Endothelial cell of umbilical vein (primary cell): ENCODE results near the gene PLEKHG3. TPM values are rescaled to one million over a fixed set of nuclear protein-coding genes. Genes with fewer than 3 reads are reported as not detected.

Source experiments
- BruUV-seq: library from RNA; stranded (reverse); fragments of 400-500 nt; replicated peaks from 2 replicates; lab custom pipeline; 2021; lab: Mats Ljungman, UMichigan
- CTCF ChIA-PET: fragments of 300-600, 350-600 bp; sonication (Branson Sonifier 250); formaldehyde crosslinking; loops from one replicate; lab custom pipeline; 2021; ENCODE audit warnings: antibody characterized with exemption, inconsistent platforms; lab: Charles Lee
- POLR2A ChIA-PET: fragments of 300-600, 350-600 bp; sonication (Branson Sonifier 250); formaldehyde crosslinking; loops from one replicate; lab custom pipeline; 2021; ENCODE audit warnings: antibody characterized with exemption, inconsistent platforms; lab: Charles Lee
- DNase-seq: peaks from one replicate; pipeline ENCODE4 v3.0.0-alpha.2; 2011; ENCODE audit warnings: low read depth, low spot score
- FAIRE-seq: peaks from 2 replicates; lab custom pipeline; 2011; peaks lifted over from hg19 to GRCh38; lab: Jason Lieb, UNC
- H2AFZ ChIP-seq: 2 replicates; pipeline ENCODE4 v1.6.0; 2012; ENCODE audit warnings: low read depth, low read length, control low read depth, inconsistent platforms
- H3K27ac ChIP-seq: 2 replicates; pipeline ENCODE4 v1.5.1; 2011; ENCODE audit warnings: low read depth, mild to moderate bottlenecking, control low read depth, low read length, moderate library complexity; ENCODE audit not compliant: insufficient read depth
- H3K27me3 ChIP-seq, 2 experiments: 2 replicates each; pipeline versions ENCODE4 v1.6.0 to v1.6.1; 2011; ENCODE audit warnings: low read length in 2 of 2, mixed read lengths in 1 of 2; ENCODE audit not compliant: control insufficient read depth in 2 of 2, insufficient read depth in 2 of 2
- H3K36me3 ChIP-seq, 2 experiments: 2 replicates in 1 of 2; 3 replicates in 1 of 2; pipeline ENCODE4 v1.5.1; 2011; ENCODE audit warnings: low read length in 2 of 2, mild to moderate bottlenecking in 1 of 2, moderate library complexity in 1 of 2; ENCODE audit not compliant: control insufficient read depth in 2 of 2, insufficient read depth in 2 of 2; ENCODE audit errors: extremely low read depth in 1 of 2
- H3K4me1 ChIP-seq: 3 replicates; pipeline ENCODE4 v1.5.1; 2011; ENCODE audit warnings: mild to moderate bottlenecking, low read length; ENCODE audit not compliant: control insufficient read depth, insufficient read depth; ENCODE audit errors: extremely low read depth
- H3K4me2 ChIP-seq: 2 replicates; pipeline ENCODE4 v1.6.1; 2011; ENCODE audit warnings: low read length, control low read depth, mixed read lengths; ENCODE audit not compliant: insufficient read depth
- H3K4me3 ChIP-seq, 3 experiments: fragments of 200-600 bp in 1 of 3; sonication (generic), shearing (Covaris generic) in 1 of 3; replicated peaks in 1 of 3; 2 replicates each; pipeline ENCODE4 v1.5.1; 2011 to 2016; ENCODE audit warnings: control low read depth in 3 of 3, low read length in 3 of 3, mild to moderate bottlenecking in 2 of 3, inconsistent platforms in 1 of 3, low read depth in 1 of 3, moderate library complexity in 1 of 3; ENCODE audit not compliant: insufficient read depth in 1 of 3
- H3K79me2 ChIP-seq: 2 replicates; pipeline ENCODE4 v1.6.0; 2012; ENCODE audit warnings: low read length, inconsistent platforms; ENCODE audit not compliant: control insufficient read depth, insufficient read depth
- H3K9ac ChIP-seq: replicated peaks from 2 replicates; pipeline ENCODE3; 2011; ENCODE audit warnings: low read length, control low read depth; ENCODE audit not compliant: insufficient read depth; ENCODE audit errors: extremely low read depth
- H3K9me1 ChIP-seq: replicated peaks from 3 replicates; pipeline ENCODE4 v1.6.0; 2011; ENCODE audit warnings: mild to moderate bottlenecking, low read length; ENCODE audit not compliant: control insufficient read depth, insufficient read depth; ENCODE audit errors: extremely low read depth
- H3K9me3 ChIP-seq: replicated peaks from 2 replicates; pipeline ENCODE4 v1.5.1; 2012; ENCODE audit warnings: low read length, inconsistent platforms; ENCODE audit not compliant: control insufficient read depth, insufficient read depth
- H4K20me1 ChIP-seq: replicated peaks from 2 replicates; pipeline ENCODE3; 2011; ENCODE audit warnings: mild to moderate bottlenecking, low read length; ENCODE audit not compliant: control insufficient read depth, insufficient read depth; ENCODE audit errors: extremely low read depth
- CTCF ChIP-seq, 2 donors: IDR thresholded peaks; 1 replicate in 1 of 2; 2 replicates in 1 of 2; pipeline ENCODE4 v1.5.1; 2011; ENCODE audit warnings: low read length in 2 of 2, mild to moderate bottlenecking in 2 of 2, moderate library complexity in 2 of 2, control low read depth in 1 of 2, inconsistent platforms in 1 of 2, low read depth in 1 of 2; ENCODE audit not compliant: insufficient read depth in 1 of 2; ENCODE audit errors: extremely low read depth in 1 of 2
- FOS ChIP-seq: IDR thresholded peaks from 2 replicates; pipeline ENCODE4 v1.6.1; 2011; ENCODE audit warnings: mild to moderate bottlenecking, low read length, moderate library complexity, borderline replicate concordance; ENCODE audit not compliant: insufficient read depth
- GATA2 ChIP-seq: IDR thresholded peaks from 2 replicates; pipeline ENCODE4 v1.7.0; 2011; ENCODE audit warnings: low read depth, mild to moderate bottlenecking, moderate library complexity, mixed read lengths, low read length; ENCODE audit not compliant: insufficient read length, insufficient read depth
- MYC ChIP-seq: IDR thresholded peaks from one replicate; pipeline ENCODE4 v1.6.1; 2011; ENCODE audit warnings: mild to moderate bottlenecking, low read depth, low read length
- POLR2A ChIP-seq: IDR thresholded peaks from 2 replicates; pipeline ENCODE4 v1.6.1; 2012; ENCODE audit warnings: low read depth, mild to moderate bottlenecking, control low read depth, low read length
- POLR2AphosphoS5 ChIP-seq: IDR thresholded peaks from 2 replicates; pipeline ENCODE4 v1.6.1; 2012; ENCODE audit warnings: low read depth, mild to moderate bottlenecking, control low read depth, low read length, moderate library complexity; ENCODE audit not compliant: insufficient read depth
- dilution Hi-C: fragments of 300-500 bp; cut with MboI; formaldehyde crosslinking; loops from one replicate; pipeline ENCODE4 v1.15.0; 2019; ENCODE audit warnings: low sequenced_read_pairs; ENCODE audit not compliant: extremely low pct_ligation_motif_present
- intact Hi-C: fragments of 100-400 bp; cut with micrococcal nuclease; formaldehyde crosslinking; loops from one replicate; pipeline ENCODE4 v1.10.0; 2022
- polyA plus RNA-seq, 4 experiments: library from polyadenylated mRNA; depleted of rRNA in 3 of 4; stranded (reverse) in 3 of 4; unstranded in 1 of 4; fragments of >200 nt; gene quantifications; 2 replicates each; pipeline versions ENCODE4 v1.2.1 to v1.2.3, GENCODE V29; 2011 to 2012; ENCODE audit warnings: missing spikeins in 1 of 4
- total RNA-seq: library from RNA; stranded (reverse); gene quantifications from 2 replicates; pipeline ENCODE4 v1.2.3, GENCODE V29; 2021
- TF ChIP-seq, protein P1 (sequence below): IDR thresholded peaks from 2 replicates; pipeline ENCODE4 v1.6.1; 2011; ENCODE audit not compliant: insufficient read depth, insufficient read length

PLEKHG3 gene
- total and polyA plus RNA-seq, 2 donors (not counting 3 experiments of a cell fraction or from before 2014, with no cell fraction given) = 6.6 to 8.0 TPM

DNA sequence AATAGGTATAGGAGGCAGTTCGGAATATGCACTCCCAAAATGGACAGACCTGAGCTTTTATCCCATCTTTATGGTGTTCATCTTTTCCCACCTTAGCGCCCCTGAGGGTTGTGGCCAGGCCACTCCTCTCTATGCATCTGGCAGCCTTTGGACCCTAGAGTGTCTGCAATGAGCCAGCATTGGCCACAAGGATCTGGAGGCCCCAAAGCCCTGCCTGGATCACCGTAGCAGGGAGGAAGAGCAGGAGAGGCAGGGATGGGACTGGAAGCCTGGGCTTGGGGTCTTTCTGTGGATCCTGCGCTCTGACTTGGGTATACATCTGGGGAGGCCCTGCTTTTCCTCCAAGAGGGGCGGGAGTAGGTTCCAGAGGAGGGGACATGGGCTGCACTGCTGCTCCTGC, 52.5 kb downstream of the PLEKHG3 start:
- no peak overlapping the region for H3K27ac ChIP-seq
- ChIA-PET POLR2A (no interaction called here), CTCF (no interaction called here)
- no TSS peak for BruUV-seq
- dilution Hi-C loops = no loop called here
- H3K4me2 ChIP-seq = no peak overlapping the region
- H3K9ac ChIP-seq = no peak overlapping the region
- no peak for TF ChIP-seq POLR2A
- no peak for TF ChIP-seq FOS
- no peak for TF ChIP-seq POLR2AphosphoS5
- H3K4me1 ChIP-seq = peaks cover 2% of the 10 kb centered on the region
- no peaks in the 10 kb centered on the region for H4K20me1 ChIP-seq
- H2AFZ ChIP-seq = no peak overlapping the region
- DNase-seq (no peak), FAIRE-seq (no peak)
- peaks cover 0 to 2% of the 10 kb centered on the region in 2 experiments for H3K27me3 ChIP-seq
- no peaks in the 10 kb centered on the region for H3K36me3 ChIP-seq
- H3K9me1 ChIP-seq = no peaks in the 10 kb centered on the region
- intact Hi-C loops = no loop called here
- H3K9me3 ChIP-seq = no peaks in the 10 kb centered on the region
- H3K79me2 ChIP-seq = no peaks in the 10 kb centered on the region
- H3K4me3 ChIP-seq = no peak overlapping the region

DNA sequence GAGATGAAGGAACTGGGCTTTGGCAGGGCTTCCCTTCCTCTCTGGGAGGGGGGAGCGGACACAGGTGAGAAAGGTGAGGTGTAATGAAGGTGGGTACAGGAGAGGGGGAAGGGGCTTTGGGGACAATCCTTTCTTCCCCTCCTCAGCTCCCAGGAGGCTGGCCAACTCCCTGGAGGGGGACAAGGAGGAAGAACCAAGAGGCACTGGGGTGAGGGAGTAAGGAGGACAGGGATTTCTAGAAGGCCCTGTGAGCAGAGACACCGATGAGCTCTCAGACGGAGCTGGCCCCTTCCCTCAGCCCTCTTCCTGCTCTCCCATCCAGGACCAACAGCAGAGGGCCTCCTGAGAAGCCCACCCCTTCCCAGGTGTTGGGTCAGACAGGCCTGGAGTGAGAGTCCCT, 53.4 kb downstream of the PLEKHG3 start:
- no peak for TF ChIP-seq GATA2
- no peak for TF ChIP-seq POLR2AphosphoS5
- no peak for TF ChIP-seq FOS
- no peak for TF ChIP-seq MYC
- TF ChIP-seq CTCF (IDR thresholded peaks at IDR 0.05; ENCODE audit: extremely low read depth in 1 of 2, insufficient read depth in 1 of 2, low read depth in 1 of 2, low read length in 2 of 2) = no peak
- TF ChIP-seq, protein P1, sequence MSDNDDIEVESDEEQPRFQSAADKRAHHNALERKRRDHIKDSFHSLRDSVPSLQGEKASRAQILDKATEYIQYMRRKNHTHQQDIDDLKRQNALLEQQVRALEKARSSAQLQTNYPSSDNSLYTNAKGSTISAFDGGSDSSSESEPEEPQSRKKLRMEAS = no peak
- ChIA-PET CTCF (no interaction called here), POLR2A (no interaction called here)
- DNase-seq = no peak
- no peaks in the 10 kb centered on the region for H3K36me3 ChIP-seq
- H3K4me2 ChIP-seq = no peak overlapping the region
- no peaks in the 10 kb centered on the region for H4K20me1 ChIP-seq
- peaks cover 0 to 2% of the 10 kb centered on the region in 2 experiments for H3K27me3 ChIP-seq
- dilution Hi-C loops = no loop called here
- no peak overlapping the region for H2AFZ ChIP-seq
- no peaks in the 10 kb centered on the region for H3K9me1 ChIP-seq
- intact Hi-C loops = no loop called here
- no peak for FAIRE-seq
- H3K4me3 ChIP-seq = no peak overlapping the region
- no peak overlapping the region for H3K27ac ChIP-seq
- no peaks in the 10 kb centered on the region for H3K9me3 ChIP-seq
- H3K4me1 ChIP-seq = peaks cover 11% of the 10 kb centered on the region
- no TSS peak for BruUV-seq
- H3K79me2 ChIP-seq = no peaks in the 10 kb centered on the region
- no peak overlapping the region for H3K9ac ChIP-seq
